Measurements from ENCODE around the gene ARAF.
"Not testable (repeated sequence)": the region's sequence is repeated elsewhere in the genome, so short reads cannot be mapped to it uniquely, and the experiment has no call there.

The ARAF gene

DNA sequence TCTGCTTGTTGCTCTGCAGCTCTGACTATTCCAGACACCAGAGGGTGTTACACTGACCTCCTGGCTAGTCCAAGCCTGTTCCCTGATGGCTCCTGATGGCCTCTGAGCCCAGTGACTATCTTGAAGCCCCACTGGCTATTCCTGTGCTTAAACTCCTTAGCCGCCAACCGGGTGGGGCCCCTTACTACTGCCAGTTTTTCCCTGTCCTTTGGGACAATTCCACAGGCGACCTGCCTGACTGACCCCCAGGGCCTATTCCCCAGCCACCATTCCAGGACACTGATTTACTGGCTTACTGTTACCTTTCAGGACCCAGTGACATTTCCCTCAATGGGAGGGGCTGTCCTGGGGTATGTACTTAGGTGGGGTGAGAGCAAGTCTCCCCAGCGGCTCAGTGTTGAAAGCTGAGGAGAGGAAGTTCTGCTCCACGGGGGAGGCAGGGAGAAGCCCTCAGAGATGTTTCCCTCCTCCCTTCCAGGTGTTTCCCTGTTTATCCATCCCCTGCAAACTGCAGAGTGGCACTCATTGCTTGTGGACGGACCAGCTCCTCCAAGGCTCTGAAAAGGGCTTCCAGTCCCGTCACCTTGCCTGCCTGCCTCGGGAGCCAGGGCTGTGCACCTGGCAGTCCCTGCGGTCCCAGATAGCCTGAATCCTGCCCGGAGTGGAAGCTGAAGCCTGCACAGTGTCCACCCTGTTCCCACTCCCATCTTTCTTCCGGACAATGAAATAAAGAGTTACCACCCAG lies 25.2 kb downstream of the ARAF start:
- DNase-seq, result no peak

DNA sequence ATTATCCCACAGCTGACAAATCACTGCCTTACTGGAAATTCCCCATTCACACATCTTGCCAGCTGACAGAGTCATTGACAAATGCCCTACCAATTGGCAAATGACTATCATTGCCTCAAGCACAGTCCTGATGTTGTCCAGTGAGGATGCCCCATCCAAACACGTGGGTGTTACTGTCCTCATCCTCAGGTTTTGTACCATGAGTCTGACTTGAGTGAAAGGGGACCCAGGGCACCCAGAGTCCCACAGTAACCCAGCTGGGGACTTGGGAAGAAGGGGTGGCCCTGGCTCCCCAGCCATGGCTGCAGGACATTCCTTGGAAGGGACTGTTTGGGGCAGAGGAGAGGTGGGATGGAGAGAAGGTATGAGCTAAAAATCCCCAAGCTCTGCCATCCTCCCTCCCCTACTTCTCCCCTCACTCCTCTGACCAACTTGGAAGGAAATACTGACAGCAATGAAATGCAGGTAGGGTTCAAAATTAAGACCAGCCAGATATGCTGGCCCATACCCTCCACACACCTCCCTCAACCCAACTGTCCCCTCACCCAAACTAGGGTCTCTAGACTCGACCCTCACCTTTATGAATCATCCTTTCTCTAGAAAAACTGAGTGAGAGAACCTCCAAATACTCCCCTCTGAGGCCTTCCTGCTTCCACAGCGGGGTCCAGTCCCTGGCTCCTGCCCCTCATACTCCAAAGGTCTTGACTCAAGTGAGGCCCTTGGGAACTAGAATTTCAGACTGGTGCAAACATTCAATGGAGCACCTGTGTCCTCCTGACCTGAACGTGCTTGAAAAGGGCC lies 26.3 kb downstream of the ARAF start:
- no peak for DNase-seq

DNA sequence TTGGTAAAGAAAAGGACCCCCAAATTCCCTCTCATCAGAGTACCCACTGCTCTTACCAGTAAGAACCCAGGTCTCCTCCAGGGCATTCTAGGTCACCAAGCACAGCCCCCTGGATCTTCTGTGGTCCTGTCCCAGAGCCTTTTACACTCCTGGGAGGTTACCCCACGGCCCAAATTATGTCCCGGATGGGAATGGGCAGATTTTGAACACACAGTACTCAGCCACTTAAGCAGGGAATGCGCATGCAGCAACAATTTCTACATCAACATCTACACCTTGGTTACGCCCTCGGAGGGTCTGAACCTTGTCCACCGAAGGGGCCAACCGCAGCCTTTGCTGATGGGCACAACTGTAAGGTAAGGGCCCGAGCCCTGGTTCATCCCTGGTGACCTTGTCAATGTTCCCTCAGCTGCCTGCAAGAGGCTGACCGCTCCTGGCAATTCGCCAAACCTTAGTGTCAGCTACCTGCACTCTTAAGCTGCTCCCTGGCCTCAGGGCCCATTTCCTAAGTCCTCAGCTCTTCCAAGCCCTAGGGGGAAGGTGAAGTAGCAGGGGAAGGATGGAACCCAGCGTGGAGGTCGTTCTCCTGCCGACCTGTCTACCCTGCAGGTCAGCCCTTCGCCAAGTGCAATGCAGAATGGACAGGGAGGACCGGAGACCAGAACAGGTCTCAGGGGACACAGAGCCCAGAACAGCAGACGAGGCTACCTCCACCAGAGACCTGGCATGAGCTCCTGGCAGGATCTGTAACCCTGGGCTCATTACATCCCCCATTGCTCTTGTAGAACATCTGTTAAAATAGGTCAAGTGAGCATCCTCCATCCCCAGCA lies 27.1 kb downstream of the ARAF start:
- no peak for DNase-seq

DNA sequence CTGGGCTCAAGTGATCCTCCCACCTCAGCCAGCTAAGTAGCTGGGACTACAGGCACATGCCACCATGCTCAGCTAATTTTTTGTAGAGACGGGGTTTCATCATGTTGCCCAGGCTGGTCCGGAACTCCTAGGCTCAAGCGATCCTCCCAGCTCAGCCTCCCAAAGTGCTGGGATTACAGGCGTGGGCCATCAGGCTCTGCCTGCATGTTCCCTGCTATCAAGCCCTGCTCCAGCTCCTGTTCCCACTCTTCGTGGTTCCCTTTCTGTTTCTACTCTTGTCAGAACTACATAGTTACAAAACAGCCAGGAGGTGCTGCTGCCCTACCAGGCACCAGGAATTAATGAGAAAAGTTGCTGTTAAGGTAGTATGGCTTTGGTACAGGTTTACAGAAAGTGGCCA lies 30.0 kb downstream of the ARAF start:
- no peak for DNase-seq

DNA sequence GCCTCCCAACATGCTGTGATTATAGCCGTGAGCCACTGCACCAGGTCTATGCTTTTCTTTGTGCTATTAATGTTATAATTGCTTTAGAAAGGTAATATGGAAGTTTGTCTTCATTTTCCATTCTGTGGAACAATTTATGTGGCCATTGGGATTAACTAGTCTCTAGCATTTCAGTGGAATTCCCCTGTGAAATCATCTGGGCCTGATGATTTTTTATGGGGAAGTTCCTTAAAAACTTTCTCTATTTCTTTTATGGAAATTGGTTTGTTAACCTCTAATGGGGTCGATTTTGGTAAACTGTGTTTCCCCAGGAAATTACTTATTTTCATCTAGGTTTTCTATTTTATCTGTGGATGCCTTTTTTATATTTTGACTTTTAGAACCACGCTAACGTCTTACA lies 32.5 kb downstream of the ARAF start:
- no peak for DNase-seq

DNA sequence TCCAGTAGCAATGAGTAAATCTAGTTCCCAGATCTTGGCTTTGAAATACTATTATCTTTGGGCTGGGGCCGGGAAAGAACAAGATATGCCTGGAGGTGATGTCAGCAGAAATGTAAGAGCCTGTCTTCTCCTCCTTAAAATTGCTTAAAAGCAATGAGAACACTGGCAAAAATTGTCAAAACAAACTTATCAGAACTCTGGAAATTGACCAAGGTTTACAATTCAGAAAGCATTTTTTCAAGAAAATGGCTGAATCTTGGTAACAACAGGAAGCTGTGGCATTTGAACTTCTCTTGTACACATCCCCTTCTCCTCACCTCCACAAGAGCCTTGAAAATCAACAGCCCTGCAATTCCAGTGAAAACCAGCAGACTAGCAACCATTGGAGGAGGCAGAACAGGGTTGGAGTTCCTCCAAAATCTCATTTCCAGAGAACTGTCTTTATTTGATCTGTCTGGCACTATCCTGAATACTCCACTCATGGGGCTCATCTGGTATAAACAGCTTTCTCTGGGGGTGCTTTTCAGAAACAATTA lies 34.8 kb downstream of the ARAF start:
- DNase-seq, result no peak

DNA sequence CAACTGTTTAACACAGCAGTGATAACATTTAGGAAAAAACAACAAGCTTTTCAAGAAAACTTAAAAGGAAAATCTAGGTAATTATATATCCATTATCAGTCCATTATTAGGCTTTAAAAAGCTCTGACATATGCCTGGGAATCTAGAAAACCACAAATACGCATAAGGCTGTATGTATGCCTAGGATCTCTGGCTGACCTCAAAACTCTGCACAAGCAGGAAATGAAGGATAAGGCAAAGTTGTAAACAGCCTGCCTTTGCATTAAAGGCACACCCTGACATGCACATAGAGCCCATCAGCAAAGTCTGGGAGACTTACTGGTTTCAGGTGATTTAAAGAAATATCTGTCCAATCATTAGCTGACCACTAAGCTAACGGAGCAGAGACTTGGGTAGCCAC lies 35.3 kb downstream of the ARAF start:
- DNase-seq, result no peak

DNA sequence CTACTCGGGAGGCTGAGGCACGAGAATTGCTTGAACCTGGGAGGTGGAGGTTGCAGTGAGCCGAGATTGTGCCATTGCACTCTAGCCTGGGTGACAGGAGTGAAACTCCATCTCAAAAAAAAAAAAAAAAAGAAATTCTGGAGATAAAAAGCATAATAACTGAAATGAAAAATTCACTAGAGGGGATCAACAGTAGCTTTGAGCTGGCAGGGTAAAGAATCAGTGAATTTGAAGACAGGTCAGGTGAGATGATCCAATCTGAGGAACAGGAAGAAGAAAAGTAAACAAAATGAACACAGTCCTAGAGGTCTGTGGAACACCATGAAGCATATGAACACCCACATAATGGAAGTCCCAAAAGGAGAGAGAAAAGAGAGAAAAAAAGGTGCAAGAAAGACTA lies 36.2 kb downstream of the ARAF start:
- DNase-seq, result no peak

DNA sequence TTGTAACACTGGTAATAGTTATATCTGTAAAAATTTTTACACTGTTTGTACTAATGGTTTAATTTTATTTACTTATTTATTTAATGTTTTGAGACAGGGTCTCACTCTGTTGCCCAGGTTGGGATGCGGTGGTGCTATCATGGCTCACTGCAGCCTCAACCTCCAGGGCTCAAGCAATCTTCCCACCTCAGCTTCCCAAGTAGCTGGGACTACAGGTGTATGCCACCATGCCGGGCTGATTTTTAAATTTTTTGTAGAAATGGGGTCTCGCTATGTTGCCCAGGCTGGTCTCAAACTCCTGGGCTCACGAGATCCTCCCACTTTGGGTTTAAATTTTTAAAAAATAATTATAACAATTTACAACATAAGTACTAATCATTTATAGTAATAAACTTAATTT lies 42.1 kb downstream of the ARAF start:
- DNase-seq, result not testable (repeated sequence)

DNA sequence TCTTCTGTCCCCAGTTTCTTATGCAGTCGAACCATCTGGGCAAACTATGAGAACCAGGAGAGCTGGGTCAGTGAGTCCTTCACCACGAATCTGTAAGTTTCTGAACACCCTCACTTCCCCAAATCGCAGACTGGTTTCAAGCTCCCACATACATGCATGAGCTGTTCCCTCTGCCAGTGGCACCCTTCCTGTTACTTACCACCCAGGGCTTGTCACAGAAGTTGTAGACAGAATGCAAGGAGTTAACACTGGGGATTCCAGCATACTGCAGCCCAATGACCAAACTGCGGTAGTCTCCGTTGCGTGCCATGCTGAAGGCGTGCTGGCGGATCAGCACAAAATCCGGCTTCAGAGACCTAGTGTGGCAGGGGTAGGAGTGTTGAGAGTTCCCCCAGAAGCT lies 44.0 kb downstream of the ARAF start:
- DNase-seq, result no peak

DNA sequence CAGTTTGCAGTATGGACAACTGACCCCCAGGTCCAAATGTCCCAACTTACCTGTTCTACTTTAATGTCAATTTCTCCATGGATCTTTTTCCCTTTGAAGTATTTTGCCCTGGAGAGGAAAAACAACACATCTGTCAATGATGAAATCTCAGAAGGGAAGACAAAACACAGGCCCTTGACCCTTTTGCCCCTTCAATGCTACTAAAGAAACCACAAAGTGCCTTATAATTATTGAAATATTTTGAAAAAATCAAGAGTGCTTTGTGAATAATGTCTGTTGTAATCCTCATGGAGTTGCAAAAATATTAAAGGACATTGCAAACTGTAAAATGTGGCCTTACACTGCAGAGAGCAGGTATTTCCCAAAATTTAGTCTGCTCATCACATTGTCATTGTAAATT lies 46.1 kb downstream of the ARAF start:
- no peak for DNase-seq

DNA sequence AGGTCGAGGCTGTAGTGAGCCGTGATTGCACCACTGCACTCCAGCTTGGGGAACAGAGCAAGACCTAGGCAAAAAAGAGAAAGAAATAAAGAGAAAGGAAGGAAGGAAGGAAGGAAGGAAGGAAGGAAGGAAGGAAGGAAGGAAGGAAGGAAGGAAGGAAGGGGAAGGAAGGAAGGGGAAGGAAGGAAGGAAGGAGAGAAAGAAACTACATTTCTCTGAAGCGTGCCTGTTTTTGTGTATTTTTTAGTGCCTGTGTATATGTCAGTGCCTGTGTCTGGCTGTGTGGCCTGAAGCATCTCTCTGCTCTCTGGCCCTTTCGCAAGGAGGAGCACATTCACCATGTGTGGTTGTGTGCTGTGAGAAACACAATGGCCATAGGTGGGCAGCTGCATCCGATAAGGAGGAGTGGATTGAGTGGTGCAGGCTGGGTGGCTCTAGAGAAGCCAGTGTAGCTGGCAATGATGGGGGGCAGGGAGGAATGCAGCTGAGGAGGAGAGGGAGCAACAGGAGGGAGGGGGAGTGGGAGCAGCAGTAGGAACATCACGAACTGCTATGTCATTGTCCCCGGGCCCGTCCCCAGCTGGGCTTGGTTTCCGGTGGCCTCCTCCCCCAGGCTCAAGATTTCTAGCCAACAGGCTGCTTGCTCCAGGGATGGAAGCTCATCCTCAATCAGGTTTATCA lies 47.3 kb downstream of the ARAF start:
- DNase-seq, result no peak

DNA sequence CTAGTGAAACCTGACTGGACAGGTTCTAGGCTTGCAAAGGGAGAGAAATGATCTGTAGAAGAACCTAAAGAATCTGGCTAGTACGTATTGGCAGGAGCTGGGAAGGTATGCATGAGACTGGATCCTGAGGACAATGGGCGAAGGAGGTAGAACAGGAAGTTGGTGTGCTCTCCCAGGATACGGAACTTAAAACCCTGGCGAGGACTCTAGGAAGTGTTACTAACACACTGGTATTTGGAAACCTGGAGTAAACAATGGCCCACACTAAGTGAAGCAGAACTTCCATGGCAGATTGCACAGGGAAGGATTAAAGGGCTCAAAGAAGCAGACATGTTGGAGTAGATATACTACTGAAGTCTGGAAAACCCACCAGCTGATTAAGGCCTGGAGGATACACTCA lies 49.5 kb downstream of the ARAF start:
- no peak for DNase-seq

DNA sequence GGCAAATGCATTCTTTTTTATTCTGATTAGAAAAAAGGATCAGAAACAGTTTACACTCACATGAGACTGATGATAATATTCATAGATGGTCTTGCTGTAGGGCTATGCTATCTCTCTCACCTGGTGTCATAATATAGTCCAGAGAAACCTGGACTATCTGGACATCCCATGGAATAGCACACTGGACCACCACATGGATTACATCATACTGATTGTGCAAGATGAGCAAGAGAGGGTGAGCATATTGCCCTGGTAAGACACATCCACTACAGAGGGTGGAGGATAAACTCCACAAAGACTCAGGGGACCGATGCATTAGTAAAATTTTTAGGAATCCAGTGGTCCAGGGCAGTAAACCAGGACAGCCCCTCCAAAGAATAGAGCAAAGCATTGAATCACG lies 50.5 kb downstream of the ARAF start:
- DNase-seq, result no peak

DNA sequence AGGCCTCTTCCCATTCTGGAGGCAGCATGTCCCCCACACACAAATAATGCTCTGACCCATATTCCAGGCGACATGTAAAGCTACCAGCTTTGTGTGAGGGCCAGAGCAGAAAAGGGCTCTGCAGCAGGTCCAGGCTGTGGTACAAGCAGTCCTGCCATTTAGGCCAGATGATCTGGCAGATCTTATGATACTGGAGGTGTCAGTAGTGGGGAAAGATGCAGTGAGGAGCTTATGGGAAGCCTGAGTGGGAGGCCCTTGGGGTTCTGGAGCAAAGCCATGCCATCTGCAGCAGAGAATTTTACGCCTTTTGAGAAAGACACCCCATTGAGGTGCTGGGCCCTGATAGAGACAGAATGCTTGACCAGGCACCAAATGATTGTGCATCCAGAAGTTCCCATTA lies 50.9 kb downstream of the ARAF start:
- DNase-seq, result no peak

DNA sequence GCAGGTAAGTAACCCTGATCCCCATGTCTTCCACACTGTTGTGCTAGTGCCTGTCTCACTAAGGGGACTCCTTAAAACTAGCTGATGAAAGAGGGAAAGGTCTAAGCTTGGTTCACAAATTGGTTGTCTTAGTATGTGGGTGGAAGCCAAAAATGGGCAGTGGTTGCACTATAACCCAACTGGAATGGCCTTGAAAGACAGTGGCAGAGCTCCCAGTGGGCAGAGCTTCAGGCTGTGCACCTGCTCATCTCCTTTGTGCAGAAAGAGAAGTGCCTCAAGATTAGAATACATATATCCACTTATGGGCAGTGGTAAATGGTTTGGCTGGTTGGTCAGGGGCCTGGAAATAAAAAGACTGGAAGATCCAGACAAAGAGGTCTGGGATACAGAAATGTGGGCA lies 51.4 kb downstream of the ARAF start:
- no peak for DNase-seq

DNA sequence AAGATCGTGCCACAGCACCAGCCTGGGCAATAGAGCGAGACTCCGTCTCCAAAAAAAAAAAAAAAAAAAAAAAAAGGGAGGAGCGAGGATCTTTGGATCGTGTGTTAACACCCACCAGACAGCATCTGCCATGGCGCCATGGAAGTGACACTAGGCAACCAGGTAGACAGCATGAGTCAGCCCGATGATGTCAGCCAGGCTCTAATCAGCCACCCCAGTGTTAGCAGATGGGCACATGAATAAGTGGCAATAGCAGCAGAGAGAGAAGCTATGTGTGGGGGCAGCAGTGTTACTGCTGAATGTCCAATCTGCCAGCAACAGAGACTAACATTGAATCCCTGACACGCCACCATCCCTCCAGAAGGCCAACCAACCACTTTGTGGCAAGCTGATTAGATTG lies 52.1 kb downstream of the ARAF start:
- DNase-seq, result no peak

DNA sequence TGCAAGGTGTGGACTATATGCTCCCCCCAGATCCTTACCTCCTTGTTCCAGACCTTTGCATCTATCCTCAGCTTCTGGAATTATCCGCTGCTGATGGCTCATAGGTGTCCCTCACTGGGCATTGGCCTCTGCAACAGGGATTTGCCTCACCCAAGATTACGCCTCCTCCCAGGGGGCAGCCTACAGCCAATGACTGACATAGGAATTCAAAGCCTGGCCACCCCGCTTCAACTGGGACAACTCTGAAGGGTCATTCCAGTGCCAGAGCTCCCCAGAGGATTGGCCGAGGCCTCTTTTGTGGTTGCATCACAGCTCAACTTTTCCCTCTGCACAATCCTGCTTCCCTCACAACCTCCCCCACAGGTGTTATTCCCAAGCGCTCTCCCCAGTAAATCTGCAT lies 53.6 kb downstream of the ARAF start:
- no peak for DNase-seq

DNA sequence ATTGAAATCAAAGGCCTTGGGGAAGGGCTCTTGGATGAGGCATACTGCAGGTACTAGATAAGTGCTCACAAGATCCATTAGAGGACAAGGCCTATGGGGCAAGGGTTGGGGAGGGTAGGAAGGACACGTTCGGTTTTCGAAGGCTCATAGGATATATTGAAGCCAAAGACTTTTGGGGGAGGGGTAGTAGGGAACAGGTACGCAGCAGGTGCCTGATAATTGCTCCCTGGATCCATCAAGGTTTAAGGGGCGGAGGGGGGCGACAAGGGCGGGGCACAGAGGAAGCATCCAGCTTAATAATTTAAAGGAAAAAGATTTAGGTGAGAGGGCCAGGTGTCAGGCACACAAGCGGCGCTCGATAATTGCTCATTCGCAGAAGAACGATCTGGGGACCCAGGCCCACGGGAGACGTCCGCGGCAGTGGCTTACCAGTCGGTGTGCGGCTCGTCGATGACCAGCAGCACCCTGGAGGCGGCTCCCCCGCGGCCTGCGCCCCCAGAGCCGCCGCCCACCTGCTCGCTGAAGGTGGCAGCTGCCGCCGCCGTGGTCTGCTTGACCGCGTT lies 58.0 kb downstream of the ARAF start:
- no peak for DNase-seq

DNA sequence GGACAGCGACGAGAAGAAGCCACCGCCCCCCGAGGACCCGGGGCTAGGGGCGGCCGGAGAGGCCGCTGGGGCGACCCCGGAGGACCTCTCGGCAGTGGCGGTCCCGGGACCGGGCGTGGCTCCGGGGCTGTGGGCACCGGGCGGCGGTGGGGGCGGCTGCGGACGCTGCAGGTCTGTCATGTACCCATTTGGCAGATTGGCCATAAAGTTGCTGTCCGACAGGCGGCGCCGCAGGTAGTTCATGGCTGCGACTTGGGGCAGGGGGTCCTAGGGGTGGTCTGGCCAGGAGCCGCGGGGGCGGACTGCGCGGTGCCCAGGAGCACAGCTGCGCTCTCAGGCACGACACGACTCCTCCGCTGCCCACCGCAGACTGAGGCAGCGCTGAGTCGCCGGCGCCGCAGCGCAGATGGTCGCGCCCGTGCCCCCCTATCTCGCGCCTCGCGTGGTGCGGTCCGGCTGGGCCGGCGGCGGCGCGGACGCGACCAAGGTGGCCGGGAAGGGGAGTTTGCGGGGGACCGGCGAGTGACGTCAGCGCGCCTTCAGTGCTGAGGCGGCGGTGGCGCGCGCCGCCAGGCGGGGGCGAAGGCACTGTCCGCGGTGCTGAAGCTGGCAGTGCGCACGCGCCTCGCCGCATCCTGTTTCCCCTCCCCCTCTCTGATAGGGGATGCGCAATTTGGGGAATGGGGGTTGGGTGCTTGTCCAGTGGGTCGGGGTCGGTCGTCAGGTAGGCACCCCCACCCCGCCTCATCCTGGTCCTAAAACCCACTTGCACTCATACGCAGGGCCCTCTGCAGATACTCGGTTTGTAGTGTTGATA lies 58.7 kb downstream of the ARAF start, which contains the start of gene SYN1:
TSS of gene SYN1 (minus strand) at position 372 of the 817 bp plus-strand sequence. CDS start at position 243, 129 bp downstream.
- peak; percentile 81 for DNase-seq

DNA sequence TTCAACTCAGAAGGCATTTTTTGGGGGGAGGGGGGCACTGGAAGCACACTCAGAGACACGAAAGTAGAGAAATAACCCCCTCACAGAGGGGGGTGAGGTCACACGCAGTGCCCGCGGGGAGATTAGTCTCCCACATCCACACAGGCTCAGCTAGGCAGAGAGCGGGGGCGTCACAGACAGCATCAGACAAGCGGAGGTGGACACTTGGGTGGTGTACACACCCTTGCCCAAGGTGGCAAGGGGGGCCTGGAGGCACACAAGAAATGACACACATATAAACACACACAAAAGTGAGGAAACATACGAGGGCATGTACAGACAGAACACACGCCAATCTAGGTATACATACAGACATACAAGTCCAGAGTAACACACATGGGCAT lies 59.3 kb downstream of the ARAF start:
- DNase-seq, result no peak

Data from stimulated activated CD4-positive, alpha-beta T cell treated with anti-CD3 and anti-CD28 coated beads, Interleukin-1b, Interleukin-23, amount 100 ng/mL, for 48 hours (primary cell).